Stimulated activated CD8-positive, alpha-beta memory T cell treated with anti-CD3 and anti-CD28 coated beads, Interleukin-4, amount 100 ng/mL, for 1 hour (primary cell): ENCODE data around the gene METTL13.

Experiments
- DNase-seq, 2 donors: peaks; one replicate each; pipeline ENCODE4 v3.0.0-alpha.2; 2020; ENCODE audit warnings: low read depth in 2 of 2, low spot score in 1 of 2

The METTL13 gene

GRCh38 chr1:171781176-171781875, at the start of gene METTL13:
METTL13 (plus strand) TSS chr1:171781660; CDS start chr1:171781968, 308 bp downstream.
- peak; percentile 93 to 96 for DNase-seq

- DNase-seq: no peak
Observed at GRCh38 chr1:171736196-171736595, 45.3 kb upstream of the METTL13 start.

- DNase-seq: no peak
Observed at GRCh38 chr1:171738911-171739310, 42.5 kb upstream of the METTL13 start.

GRCh38 chr1:171739656-171740055, 41.8 kb upstream of the METTL13 start:
- no peak for DNase-seq

- DNase-seq: no peak
Observed at GRCh38 chr1:171740356-171740863, 41.0 kb upstream of the METTL13 start.

- DNase-seq: no peak
Observed at GRCh38 chr1:171740987-171741871, 40.2 kb upstream of the METTL13 start.

GRCh38 chr1:171741872-171742576, 39.4 kb upstream of the METTL13 start, which contains the start of gene VAMP4:
VAMP4 (minus strand) TSS chr1:171742065; CDS start chr1:171738414, 3,651 bp downstream.
- peak; percentile 65 to 73 for DNase-seq

GRCh38 chr1:171742577-171742922, 38.9 kb upstream of the METTL13 start:
- DNase-seq: peak in 1 of 2 donors; percentile 1

GRCh38 chr1:171743081-171743870, 38.2 kb upstream of the METTL13 start:
- no peak for DNase-seq

- no peak for DNase-seq
Observed at GRCh38 chr1:171744986-171745385, 36.5 kb upstream of the METTL13 start.

- no peak for DNase-seq
Observed at GRCh38 chr1:171748651-171749050, 32.8 kb upstream of the METTL13 start.

- no peak for DNase-seq
Observed at GRCh38 chr1:171751221-171751620, 30.2 kb upstream of the METTL13 start.

GRCh38 chr1:171753182-171753581, 28.3 kb upstream of the METTL13 start:
- no peak for DNase-seq

- DNase-seq: no peak
Observed at GRCh38 chr1:171753685-171754352, 27.6 kb upstream of the METTL13 start.

- DNase-seq: no peak
Observed at GRCh38 chr1:171754353-171754705, 27.1 kb upstream of the METTL13 start.

- DNase-seq: no peak
Observed at GRCh38 chr1:171754971-171755370, 26.5 kb upstream of the METTL13 start.

GRCh38 chr1:171756856-171757255, 24.6 kb upstream of the METTL13 start:
- no peak for DNase-seq

- DNase-seq: no peak
Observed at GRCh38 chr1:171758011-171758410, 23.4 kb upstream of the METTL13 start.

GRCh38 chr1:171762143-171762563, 19.3 kb upstream of the METTL13 start:
- DNase-seq: no peak

GRCh38 chr1:171763764-171764163, 17.7 kb upstream of the METTL13 start:
- DNase-seq: no peak
